Measurements from ENCODE around the gene ALOX12B.
"Not testable (repeated sequence)": the region's sequence is repeated elsewhere in the genome, so short reads cannot be mapped to it uniquely, and the experiment has no call there.

ALOX12B gene

GRCh38 chr17:8118769-8119580, 31.5 kb upstream of the ALOX12B start:
- peak; percentile 78 for DNase-seq (ENCODE audit: low read depth)

GRCh38 chr17:8117980-8118768, 30.7 kb upstream of the ALOX12B start, which contains the start of gene ALOXE3:
TSS of gene ALOXE3 (minus strand) at chr17:8118514. CDS start at chr17:8117990, 524 bp downstream.
- no peak for DNase-seq (ENCODE audit: low read depth)

DNA sequence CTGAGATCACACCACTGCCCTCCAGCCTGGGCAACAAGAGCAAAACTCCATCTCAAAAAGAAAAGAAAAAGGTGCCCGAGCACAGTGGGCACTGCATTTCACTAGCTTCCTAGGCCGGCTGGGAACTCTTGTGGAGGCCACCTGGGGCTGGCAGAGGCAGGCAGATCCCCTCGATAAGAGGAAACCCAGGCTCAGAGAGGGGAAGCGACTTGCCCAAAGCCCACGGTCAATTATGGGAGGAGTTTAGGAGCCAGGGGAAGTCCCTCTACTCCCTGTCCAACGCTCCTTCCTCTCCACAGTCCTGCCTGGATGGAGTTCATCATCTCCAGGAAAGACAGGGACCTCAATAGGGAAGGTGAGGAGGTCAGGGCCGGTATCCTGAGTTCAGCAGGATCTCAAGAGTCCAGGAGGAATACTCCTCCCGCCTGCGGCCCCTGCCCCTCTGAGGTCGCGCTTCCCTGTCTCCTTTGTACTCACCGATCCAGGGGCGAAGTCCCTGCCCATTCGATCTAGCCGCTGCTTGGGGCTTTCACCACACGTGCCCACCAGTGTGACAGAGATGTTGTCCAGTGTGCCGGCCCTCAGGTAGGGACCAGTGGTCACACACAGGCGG, 30.0 kb upstream of the ALOX12B start:
- DNase-seq (ENCODE audit: low read depth): no peak

DNA sequence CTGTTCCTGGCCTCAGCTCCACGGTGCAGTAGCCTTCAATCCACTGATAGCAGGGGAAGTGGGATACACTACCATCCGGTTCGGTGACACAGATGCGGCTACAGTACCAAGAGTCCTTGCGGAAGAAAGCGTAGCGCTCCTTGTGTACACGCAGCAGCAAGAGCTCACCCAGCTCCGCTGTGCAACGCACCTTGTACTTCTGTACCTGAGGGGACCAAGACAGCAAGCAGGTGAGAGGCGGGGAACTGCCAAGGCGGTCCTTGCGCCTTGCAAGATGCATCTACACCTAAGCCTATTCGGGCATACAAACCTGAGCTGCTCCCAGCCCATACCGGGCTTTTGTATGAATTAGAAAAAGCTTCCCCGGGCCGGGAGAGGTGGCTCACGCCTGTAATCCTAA, 29.3 kb upstream of the ALOX12B start:
- no peak for DNase-seq (ENCODE audit: low read depth)

DNA sequence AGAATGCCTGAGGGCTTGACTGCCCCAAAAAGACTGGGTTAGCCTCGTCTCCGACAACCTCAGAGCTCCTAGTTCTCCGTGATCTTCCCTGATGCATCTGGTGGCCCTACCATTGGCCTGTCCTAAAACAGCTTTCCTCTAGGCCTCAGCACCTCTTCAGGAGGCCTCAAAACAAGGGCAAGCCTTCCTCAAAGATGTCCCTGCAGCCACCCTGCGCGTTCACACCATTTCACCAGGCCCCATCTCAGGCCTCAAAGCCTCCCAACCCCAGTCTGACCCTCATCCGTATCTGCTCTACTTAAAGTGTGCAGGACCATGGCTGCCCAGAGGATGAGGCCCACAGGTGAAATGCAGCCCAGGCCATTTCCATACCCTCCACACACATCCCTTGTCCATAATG, 23.4 kb upstream of the ALOX12B start:
- no peak for DNase-seq (ENCODE audit: low read depth)

DNA sequence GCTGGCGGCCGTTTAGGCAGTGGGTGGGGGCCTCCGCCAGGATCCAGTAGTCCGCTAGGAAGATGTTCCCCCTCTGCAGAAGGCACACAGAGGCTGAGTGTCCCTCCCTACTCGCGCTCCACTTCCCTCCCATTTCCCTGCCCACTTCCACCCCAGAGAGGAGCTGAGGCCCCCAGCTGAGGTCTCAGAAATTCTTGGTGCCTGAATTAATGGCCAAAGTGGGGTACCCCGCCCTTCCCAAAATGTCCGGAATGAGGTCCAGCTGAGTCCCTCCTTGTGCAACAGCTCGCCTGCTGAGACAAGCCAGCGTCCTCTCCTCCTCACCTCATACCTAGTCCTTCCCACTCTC, 22.9 kb upstream of the ALOX12B start:
- DNase-seq (ENCODE audit: low read depth): no peak

GRCh38 chr17:8109661-8110455, 22.3 kb upstream of the ALOX12B start:
- DNase-seq (ENCODE audit: low read depth): no peak

DNA sequence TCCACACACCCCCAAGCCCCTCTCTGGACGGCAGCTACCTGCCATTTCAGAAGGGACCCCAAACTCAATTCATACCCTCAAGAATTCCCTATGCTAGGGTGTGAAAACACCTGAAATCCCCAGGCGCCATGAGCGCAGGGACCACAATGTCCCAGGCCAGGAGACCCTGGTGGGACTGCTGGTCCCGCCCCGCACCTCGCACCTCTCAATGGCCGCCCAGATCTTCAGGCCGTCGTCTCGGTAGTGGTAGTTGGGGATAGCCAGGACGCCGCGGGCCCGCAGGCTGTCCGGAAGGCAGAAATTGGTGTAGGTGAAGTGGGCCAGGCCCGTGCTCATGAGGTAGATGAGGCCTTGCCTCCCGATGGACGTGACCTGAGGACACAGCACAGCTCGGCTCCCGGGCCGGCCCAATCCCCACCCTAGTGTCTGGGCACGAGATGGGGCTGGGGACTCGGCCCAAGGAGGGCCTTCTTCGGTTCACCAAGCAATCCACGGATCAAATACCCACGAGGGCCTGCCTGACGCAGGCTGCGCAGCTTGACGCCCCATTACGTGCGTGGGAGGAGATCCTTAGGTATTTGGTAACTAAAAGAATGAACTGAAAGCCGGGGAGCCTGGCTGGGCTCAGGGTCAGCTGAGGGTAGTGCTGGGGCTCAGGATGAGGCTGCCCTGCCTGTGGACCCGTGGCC, 21.6 kb upstream of the ALOX12B start:
- DNase-seq (ENCODE audit: low read depth): no peak

- DNase-seq (ENCODE audit: low read depth): not testable (repeated sequence)
These were observed 19.5 kb upstream of the ALOX12B start for GRCh38 chr17:8106980-8107379.

GRCh38 chr17:8105957-8106398, 18.5 kb upstream of the ALOX12B start:
- no peak for DNase-seq (ENCODE audit: low read depth)

- DNase-seq (ENCODE audit: low read depth): no peak
These were observed 17.4 kb upstream of the ALOX12B start for GRCh38 chr17:8104911-8105310.

DNA sequence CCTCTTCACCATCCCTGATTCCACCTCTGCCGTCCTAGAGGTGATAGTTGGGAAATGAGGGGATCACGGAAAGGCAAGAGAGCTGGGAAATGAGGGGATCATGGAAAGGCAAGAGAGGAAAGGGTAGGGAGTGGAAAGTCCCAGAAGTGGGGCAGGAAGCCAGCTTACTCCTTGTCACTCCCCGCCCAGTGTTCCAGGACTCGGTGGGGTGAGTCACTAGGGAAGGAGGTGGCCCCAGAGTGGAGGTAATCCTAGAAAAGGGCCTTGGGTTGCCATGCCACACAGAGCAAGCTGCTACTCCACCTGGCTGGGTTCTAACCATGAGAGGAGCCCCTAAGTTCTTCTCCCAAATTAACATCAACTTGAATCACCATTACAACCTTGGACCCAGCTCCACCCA, 16.0 kb upstream of the ALOX12B start:
- no peak for DNase-seq (ENCODE audit: low read depth)

- DNase-seq (ENCODE audit: low read depth): no peak
These were observed 14.2 kb upstream of the ALOX12B start for GRCh38 chr17:8101721-8102120.

DNA sequence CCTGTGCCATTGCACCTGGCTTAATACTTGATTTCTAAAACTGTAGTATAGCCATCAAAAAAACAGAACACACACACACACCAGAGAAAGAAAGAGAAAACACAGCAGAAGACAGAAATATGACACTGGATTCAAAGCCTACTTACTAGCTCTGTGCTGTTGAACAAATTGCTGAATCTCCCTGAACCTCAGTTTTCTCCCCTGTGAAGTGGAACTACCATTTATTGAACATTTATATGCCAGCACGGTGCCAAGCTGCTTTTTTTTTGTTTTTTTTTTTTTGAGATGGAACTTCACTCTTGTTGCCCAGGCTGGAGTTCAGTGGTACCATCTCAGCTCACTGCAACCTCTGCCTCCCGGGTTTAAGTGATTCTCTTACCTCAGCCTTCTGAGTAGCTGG, 13.2 kb upstream of the ALOX12B start:
- no peak for DNase-seq (ENCODE audit: low read depth)

DNA sequence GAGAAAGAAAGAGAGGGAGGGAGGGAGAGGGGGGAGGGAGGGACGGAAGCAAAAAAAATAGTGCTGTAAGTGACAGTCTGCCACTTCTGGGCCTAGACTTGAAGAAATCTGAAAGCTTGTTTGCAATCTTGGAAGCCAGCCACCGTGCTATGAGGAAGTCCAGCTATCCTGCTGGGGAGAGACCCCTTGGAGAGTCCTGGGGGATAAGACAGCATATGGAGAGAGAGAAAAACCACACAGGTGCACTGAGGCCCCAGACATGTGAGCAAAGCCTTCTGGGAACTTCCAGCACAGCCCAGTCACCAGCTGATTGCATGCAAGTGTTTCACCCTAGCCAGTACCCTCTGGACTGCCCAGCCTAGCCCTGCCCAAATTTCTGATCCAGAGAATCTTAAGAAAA, 12.6 kb upstream of the ALOX12B start:
- DNase-seq (ENCODE audit: low read depth): no peak

DNA sequence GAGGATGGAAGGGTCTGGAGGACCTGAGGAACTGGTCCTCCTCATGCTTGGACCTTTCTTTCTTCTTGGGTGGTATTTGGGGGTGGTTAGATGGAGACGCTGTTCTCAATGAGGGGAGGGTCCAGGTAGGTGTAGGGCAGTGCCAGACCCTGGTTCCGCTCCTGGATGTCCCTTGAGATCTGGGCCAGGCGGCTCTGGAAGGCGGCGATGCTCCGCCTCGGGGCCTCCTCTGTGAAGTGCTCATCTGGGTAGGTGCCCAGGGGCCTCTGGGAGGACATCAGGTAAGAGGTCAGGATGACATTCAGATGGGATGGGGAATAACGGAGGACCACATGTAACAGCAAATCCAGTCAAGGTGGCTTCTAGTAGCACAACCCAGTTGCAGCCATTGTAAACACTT, 9.0 kb upstream of the ALOX12B start:
- no peak for DNase-seq (ENCODE audit: low read depth)

DNA sequence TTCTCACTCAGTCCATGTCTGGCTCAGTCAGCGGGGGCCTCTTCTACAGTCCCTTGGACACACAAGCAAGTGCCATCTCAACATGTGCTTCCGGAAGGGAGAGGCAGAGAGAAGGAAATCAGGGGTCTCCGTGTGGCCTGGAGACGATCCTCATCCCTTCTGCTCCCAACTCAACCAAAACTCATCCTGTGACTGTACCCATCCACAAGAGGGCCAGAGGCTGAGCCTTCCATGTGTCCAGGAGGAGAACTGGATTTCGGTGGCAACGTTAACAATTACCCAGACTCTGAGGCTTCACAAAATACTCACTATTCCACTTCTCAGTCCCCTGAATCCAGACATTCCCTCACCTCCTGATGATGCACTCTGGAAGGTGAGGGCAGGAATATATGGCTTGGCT, 7.8 kb upstream of the ALOX12B start:
- DNase-seq (ENCODE audit: low read depth): no peak

- no peak for DNase-seq (ENCODE audit: low read depth)
These were observed 3.6 kb upstream of the ALOX12B start for GRCh38 chr17:8091033-8091687.

DNA sequence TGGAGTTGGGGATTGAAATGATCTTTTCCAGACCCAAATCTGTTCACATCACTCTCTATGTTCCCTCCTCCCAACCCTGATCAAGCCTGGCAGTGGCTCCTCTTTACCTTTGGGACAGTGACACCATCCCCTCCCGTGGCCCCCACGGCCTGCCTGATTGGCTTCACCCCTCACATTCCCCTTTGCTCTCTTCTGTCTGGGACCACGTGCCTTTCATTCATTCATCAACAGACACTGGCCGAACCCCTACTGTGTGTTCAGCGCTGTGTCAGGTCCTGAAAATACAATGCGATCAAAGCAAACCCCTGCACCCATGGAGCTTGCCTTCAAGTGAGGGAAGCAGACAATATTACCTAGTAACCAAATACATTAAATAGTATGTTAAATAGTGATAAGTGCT, 2.2 kb upstream of the ALOX12B start:
- no peak for DNase-seq (ENCODE audit: low read depth)

DNA sequence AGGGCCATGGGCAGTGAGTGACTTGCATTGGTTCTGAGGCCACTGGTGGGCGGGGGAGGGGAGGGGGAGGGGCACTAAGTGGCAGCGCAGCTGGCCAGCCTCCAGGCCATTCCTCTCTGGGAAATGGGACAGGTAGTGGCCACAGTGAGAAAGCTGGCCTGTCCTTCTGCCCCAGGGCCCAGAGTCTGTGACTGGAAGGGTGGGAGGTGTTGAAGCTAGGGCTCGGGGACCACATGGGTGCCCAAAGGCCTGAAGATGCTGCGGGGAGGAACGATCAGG, 375 bp upstream of the ALOX12B start:
- no peak for DNase-seq (ENCODE audit: low read depth)

DNA sequence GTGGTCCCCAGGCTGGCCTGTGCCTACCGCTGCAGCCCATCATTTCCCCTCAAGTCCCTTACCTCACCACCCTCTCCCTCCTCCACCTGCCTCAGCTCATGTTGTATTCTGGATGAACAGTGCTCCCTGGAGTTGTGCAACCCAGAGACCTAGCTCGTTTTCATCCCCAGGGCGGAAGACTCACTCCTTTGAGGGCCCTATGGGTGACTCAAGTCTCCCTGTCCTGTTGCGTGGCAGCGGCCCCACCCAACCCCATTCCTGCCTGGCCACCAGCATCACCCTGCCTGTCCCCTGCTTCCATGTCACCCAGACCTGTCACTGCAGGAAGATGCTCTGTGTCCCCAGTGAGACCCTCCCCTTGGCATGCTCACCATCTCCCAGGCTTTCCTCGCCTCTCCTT, 3.3 kb downstream of the ALOX12B start:
- DNase-seq (ENCODE audit: low read depth): no peak

Measured in HS-27A (cell line).